GM19463 (cell line): ENCODE measurements around the gene ORC1.

ENCODE experiments used
- ATAC-seq: cut with Tn5 transposase; IDR thresholded peaks from one replicate; pipeline ENCODE4 v1.9.1; 2021; ENCODE audit warnings: mild to moderate bottlenecking, moderate library complexity; ENCODE audit not compliant: unreplicated experiment

The ORC1 gene

GRCh38 chr1:52346653-52347052, 57.6 kb downstream of the ORC1 start:
- ATAC-seq = no peak

GRCh38 chr1:52345252-52345651, 59.0 kb downstream of the ORC1 start:
- no peak for ATAC-seq

GRCh38 chr1:52343979-52344378, 60.2 kb downstream of the ORC1 start:
- no peak for ATAC-seq

GRCh38 chr1:52341655-52342260, 62.5 kb downstream of the ORC1 start:
- ATAC-seq = no peak

- no peak for ATAC-seq
Observed at GRCh38 chr1:52337439-52337838, 66.8 kb downstream of the ORC1 start.

- no peak for ATAC-seq
Observed at GRCh38 chr1:52334906-52335528, 69.2 kb downstream of the ORC1 start.

- ATAC-seq = no peak
Observed at GRCh38 chr1:52332411-52332810, 71.8 kb downstream of the ORC1 start.

GRCh38 chr1:52328615-52329014, 75.6 kb downstream of the ORC1 start:
- ATAC-seq = no peak

- no peak for ATAC-seq
Observed at GRCh38 chr1:52325786-52326185, 78.4 kb downstream of the ORC1 start.

GRCh38 chr1:52323731-52324130, 80.5 kb downstream of the ORC1 start:
- ATAC-seq = no peak
